ENCODE data around the gene BEGAIN.

The BEGAIN gene

GRCh38 chr14:100567877-100568163 lies 19.4 kb downstream of the BEGAIN start:
- no peak for DNase-seq (ENCODE audit: low spot score)

DNA sequence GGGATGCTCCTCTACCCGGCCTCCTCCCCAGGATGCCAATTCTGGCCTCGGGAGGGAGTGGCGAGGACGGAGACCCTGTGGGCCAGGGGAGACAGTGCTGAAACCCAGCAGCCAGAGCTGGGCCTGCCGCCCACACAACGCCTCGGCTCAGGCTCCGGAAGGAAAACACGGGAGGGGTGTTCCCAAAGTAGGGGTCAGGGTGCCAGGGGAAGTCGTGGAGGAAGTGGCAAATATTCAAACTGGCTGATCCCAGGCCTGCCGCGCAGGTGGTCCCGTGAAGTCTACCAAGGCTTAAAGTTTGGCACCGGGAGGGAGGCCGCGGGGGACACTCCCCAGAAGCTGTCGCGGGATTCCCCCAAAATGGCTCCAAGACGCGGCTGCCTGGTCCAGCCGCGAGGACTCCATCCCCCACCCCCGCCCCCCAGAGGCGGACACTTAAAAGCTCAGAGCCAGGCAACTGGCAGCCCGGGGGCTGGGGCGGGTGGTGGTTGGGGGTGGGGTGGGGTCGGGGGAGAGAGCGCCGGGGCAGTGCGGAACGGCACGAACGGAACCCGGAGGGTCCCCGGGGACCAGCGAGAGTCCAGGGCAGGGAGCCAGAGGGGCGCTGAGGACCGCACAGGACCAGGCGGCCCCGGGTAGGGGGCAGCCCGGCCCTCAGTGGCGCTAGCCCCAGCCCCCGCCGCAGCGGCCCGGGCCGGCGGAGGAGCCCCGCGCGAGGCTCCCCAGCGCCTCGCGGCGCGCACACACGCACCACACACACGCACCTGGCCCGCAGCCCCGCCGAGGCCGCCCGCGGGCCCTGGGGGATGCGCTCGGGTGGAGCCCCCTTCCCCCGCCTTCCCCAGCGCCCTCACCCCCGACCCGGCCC lies 20.0 kb downstream of the BEGAIN start:
- no peak for DNase-seq (ENCODE audit: low spot score)

GRCh38 chr14:100566586-100566985 lies 20.6 kb downstream of the BEGAIN start:
- no peak for DNase-seq (ENCODE audit: low spot score)

- no peak for DNase-seq (ENCODE audit: low spot score)
Measured at GRCh38 chr14:100566119-100566518, 21.1 kb downstream of the BEGAIN start.

GRCh38 chr14:100565650-100566049 lies 21.6 kb downstream of the BEGAIN start:
- DNase-seq (ENCODE audit: low spot score): no peak

DNA sequence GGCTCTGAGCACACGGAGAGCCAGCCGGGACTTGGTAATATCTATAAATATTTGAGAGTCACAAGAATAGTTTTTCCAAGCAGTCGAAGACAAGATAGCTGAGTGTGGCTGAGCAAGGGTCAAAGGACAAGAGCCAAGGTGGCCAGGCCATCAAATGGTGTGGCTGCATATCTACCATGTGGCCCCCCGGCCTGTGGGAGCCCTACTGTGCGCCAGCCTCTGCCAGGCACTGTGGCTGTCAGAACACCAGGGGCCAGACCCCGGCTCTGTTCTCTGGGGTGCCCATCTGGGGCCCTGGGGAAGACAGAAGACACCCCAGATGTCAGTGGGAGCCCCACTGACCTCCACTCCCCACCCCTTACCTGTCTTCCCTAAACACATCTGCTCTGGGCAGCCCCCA lies 22.7 kb downstream of the BEGAIN start:
- no peak for DNase-seq (ENCODE audit: low spot score)

DNA sequence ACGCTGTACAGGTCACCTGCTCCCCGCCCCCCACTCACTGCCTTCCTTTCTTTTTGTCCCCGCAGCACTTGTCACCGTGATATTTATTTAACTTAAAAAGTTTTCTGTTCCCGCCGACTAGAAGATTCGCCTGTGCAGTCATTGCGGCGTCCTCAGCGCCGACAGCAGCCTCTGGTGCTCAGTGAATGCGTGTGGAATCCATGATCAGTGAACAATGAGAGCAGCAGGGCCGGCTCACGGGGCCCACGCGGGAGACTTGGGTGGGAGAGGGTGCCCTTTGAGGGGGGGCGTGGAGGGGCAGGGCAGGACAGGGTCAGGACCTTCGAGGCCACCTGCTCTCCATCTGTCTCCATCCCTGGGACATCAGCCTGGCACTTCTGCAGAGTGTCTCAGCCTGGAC lies 24.5 kb downstream of the BEGAIN start:
- DNase-seq (ENCODE audit: low spot score): no peak

DNA sequence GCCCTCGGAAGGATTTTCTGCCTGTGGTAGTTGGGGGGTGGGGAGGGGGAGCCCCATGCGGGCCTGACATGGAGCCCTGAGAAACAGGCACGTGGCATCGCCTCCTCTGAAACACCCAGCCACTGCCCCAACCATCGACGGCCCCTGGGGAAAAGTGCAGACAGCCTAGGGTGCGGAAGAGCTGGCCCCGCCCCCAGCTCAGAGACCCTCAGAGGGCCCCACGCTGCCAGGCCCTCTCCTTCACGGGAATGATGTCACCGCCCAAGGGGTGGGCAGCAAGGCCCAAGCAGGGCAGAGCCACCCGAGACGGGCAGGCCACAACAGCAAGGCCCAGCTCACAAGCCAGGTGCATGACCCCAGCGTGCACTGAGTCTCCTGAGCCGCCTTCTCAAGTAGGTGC lies 26.2 kb downstream of the BEGAIN start:
- DNase-seq (ENCODE audit: low spot score): no peak

DNA sequence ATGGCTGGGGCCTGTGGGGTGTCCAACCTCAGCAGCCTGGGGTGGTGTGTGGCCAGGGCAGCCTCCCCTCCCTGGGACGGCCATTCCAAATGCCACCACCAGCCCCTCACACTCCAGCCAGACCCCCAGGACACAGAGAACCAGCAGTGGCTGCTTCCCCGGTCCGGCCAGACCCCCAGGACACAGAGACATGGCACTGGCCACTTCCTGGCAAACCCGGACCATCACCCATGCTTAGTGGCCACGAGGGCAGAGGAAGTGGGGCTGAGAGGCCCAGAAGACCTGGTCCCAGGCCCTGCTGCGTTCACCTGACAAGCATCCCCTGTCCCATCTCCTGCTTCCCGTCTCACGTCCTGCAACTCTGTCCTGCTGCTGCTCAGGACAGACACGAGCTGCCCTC lies 26.7 kb downstream of the BEGAIN start:
- DNase-seq (ENCODE audit: low spot score): no peak

GRCh38 chr14:100559455-100559854 lies 27.8 kb downstream of the BEGAIN start:
- no peak for DNase-seq (ENCODE audit: low spot score)

DNA sequence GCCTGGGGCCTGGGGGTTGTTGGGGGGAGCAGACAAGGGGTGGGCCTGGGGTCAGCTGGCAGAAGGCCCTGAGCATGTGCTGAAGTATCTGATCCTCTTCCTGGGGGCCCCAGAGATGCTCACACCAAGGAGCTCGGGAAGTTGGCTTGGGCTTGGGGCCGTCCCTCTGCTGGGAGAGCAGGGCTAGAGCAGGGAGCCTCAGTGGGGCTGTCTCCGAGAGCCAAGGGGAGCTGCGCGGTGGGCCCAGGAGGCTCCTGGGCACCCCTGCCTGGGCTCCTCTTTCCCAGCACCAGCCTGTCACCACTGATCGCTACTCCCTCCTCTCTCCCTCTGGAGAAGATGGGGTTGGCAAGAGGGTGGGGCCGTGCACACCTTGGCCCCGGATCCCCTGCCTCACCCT lies 28.3 kb downstream of the BEGAIN start:
- no peak for DNase-seq (ENCODE audit: low spot score)

DNA sequence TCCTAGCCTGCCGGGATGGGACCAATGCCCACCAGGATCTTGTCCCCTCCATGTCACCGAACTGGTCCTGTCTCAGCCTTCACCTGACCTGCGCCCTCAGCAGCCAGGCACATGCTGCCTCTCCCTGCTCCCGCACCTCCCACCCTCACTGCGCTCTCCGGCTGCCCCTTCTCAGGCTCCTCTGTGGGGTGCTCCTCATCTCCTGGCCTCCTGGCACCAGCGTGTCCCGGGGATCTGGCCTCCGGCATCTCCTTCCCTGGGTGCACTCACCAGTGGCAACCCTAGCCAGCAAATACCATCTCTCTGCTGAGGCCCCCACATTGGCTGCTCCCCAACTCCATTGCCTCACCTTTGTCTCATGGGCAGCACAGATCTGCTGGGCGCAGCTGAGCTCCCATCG lies 29.0 kb downstream of the BEGAIN start:
- DNase-seq (ENCODE audit: low spot score): no peak

DNA sequence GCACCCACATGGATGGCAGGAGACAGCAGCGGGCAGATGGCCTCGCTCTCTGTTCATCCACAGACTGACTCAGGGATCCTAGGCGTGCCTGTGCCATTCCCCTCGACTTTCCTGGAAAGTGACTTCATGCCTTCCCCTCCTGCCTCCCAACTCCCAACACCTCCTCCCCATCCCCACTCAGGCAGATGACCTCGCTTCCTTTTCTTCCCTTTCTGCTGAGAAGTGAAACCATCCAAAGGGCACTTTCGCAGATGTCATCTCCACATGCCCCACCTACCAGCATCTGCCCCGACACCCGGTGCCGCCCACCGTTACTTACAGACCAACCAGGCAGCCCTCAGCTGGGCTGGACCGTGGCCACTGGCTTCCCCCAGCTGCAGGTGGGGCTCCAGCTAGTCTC lies 29.6 kb downstream of the BEGAIN start:
- peak; percentile 71 for DNase-seq (ENCODE audit: low spot score)

DNA sequence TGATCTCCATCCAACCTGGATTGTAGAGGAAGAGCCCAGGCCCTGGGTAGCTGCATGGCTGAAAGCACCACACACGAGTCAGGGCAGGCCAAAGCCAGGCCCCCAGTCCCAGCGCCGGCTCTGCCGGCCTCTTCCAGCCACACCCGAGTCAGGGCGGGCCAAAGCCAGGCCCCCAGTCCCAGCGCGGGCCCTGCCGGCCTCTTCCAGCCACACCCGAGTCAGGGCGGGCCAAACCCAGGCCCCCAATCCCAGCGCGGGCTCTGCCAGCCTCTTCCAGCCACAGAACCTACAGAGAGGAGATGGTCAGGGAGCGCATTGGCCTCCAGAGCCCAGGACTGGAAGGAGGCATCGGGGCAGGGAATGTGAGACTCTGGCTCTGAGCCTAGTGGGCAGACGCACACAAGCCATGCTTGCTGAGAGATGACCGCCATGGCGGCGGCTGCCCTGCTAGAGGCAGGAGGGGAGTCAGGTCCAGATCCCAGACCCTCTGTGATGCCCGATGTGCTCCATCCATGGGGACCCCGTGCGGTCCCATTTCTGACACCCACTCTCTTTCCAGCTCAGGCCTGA lies 30.2 kb downstream of the BEGAIN start:
- DNase-seq (ENCODE audit: low spot score): no peak

DNA sequence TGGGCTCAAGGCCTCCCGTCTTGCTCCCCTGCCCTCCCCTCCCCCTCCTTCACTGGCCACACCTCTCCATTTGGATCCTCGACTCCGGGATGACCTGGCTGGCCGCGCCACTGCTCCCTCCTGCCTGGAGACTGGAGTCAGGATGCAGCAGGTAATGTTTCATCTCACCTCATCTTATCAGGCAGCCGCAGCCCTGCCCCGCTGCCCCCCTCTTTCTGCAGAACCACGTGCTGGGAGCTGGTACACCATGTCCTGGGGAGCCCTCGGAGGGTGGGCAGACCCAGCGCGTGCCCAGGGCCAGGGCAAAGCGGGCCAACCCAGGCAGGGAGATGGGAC lies 31.1 kb downstream of the BEGAIN start:
- DNase-seq (ENCODE audit: low spot score): no peak

DNA sequence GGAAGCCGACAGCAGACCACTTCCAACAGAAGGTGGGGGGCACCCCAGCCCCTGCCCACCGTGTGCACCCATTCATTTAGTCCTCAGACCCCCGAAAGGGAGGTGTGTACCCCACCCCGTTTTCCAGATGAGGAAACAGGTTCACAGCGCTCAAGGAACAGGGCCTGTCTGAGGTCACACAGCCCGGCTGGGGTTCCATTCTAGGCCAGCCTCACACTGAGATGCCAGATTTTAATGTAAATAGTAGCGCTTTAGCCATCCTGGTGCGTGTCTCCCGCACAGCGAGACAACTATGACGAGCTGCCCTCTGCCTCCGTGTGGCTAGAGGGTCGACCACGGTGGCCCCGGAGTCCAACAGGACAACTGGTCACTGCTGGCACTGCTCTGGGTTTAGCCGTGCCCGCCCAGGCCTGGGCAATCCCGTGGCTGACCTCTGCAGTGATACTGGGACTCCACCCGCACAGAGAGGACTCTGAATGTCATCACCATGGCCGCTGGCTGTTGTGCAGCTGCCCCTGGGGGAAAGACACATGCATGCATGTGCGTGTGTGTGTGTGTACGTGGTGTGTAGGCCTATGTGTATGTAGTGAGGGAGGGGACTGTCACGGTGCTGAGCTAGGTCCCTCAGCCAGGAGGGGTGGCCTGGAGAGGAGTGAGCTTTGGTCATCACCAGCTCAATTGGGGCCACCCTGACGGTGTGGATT lies 31.6 kb downstream of the BEGAIN start:
- DNase-seq (ENCODE audit: low spot score): no peak

DNA sequence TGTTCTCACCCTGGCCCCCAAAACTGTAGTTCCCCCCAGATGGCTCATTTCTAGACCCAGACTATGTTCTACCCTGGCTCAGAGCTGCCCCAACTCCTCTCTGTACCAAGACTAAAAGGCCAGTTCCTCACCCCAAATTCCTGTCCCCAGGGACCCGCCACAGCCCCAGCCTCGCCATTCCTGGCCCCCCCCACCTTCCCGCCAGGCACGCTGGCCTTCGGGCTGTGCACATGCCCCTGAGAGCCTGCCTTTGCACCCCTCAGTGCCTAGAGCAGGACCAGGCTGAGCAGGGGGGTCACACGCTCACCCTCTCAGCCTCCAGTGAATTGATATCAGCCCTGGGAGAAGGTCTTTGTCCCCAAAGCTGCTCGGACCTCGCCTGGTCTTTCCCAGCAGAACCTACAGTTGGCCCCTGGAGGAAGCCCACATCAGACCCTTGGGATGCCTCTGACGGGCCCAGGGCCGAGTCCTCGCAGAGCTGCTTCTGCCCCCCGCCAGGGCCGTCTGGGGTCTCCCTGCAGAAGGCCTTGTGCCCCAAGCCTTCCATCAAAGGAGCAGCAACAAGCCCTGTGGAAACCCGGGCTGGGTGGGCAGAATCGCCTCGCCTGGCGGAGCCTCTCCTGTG lies 32.4 kb downstream of the BEGAIN start:
- DNase-seq (ENCODE audit: low spot score): no peak

- peak; percentile 11 for DNase-seq (ENCODE audit: low spot score)
Measured at GRCh38 chr14:100554082-100554677, 33.0 kb downstream of the BEGAIN start.

DNA sequence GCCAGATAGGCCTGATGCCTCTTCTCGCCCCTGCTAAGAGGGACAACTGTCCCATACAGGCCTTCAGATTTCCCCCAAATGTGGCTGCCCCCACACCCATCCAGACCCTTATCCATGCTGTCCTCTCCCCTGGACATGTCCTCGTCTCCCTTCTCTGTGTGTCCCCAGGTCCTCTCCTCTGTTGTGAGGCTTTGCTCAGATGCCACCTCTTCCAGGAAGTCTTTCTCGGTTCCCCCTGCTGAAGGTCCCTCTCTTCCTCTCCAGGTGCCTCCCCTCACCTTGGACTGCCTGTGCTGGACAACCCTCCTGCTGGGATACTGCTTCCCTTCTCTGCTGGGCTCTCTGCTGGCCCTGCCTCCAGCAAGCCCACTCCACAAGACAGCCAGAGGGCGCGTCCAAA lies 33.7 kb downstream of the BEGAIN start:
- DNase-seq (ENCODE audit: low spot score): no peak

DNA sequence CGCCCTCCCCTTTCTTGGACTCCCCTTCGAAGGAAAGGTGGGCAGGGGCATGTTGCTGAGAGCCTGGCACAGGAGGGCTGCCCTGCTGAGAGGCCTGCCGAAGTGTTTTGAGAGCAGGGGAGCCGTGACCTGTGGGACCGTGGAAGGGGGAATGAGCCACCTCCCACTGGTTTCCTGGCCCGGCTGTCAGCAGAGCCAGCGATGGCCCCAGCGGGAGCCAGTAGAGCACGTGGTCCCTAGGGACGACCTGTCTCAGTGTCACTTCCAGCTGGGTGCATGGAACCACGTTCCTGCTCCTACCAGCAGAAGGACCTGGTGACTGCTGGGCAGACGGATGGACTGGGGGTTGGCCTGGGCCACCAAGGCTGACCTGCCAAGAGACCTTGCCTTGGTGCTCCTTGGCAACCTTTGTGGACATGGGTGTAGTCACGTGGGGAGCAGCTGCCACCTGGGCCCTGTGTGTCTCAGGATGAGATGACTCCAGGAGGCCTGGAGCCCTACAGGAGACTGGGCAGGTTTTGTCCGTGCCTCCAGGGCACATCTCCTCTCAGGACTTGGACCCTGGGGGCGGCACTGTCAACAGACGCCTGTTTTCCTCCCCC lies 34.6 kb downstream of the BEGAIN start:
- DNase-seq (ENCODE audit: low spot score): no peak

GRCh38 chr14:100551056-100551455 lies 36.2 kb downstream of the BEGAIN start:
- no peak for DNase-seq (ENCODE audit: low spot score)
